Measurements from ENCODE around the gene ZNF778.
"Not testable (repeated sequence)": the region's sequence is repeated elsewhere in the genome, so short reads cannot be mapped to it uniquely, and the experiment has no call there.

ZNF778 gene

GRCh38 chr16:89183463-89183862 lies 34.0 kb upstream of the ZNF778 start:
- DNase-seq: no peak

- DNase-seq: no peak
These were observed 33.4 kb upstream of the ZNF778 start for GRCh38 chr16:89183975-89184676.

- no peak for DNase-seq
These were observed 32.9 kb upstream of the ZNF778 start for GRCh38 chr16:89184677-89184932.

- DNase-seq: no peak
These were observed 32.3 kb upstream of the ZNF778 start for GRCh38 chr16:89184933-89185794.

- not testable (repeated sequence) for DNase-seq
These were observed 31.5 kb upstream of the ZNF778 start for GRCh38 chr16:89185887-89186592.

- not testable (repeated sequence) for DNase-seq
These were observed 30.9 kb upstream of the ZNF778 start for GRCh38 chr16:89186593-89187031.

- peak; percentile 40 for DNase-seq
These were observed 30.3 kb upstream of the ZNF778 start for GRCh38 chr16:89187032-89187769.

GRCh38 chr16:89187770-89188392 lies 29.6 kb upstream of the ZNF778 start:
- no peak for DNase-seq

- DNase-seq: not testable (repeated sequence)
These were observed 28.8 kb upstream of the ZNF778 start for GRCh38 chr16:89188471-89189357.

- no peak for DNase-seq
These were observed 28.0 kb upstream of the ZNF778 start for GRCh38 chr16:89189358-89190025.

GRCh38 chr16:89190150-89190958 lies 27.1 kb upstream of the ZNF778 start:
- DNase-seq: no peak

GRCh38 chr16:89191033-89191900 lies 26.2 kb upstream of the ZNF778 start:
- no peak for DNase-seq

- DNase-seq: no peak
These were observed 25.7 kb upstream of the ZNF778 start for GRCh38 chr16:89191901-89192185.

GRCh38 chr16:89192186-89192955 lies 25.1 kb upstream of the ZNF778 start:
- DNase-seq: peak; percentile 79

GRCh38 chr16:89192956-89193575 lies 24.4 kb upstream of the ZNF778 start:
- DNase-seq: peak; percentile 56

GRCh38 chr16:89193576-89194293 lies 23.8 kb upstream of the ZNF778 start:
- DNase-seq: no peak

Measured in stimulated activated naive CD4-positive, alpha-beta T cell treated with Interleukin-2 at 50 U/mL for 16 hours (primary cell).